Amygdala (tissue), 56 donors: ENCODE results near the gene REM1.
"Not testable (repeated sequence)": the region's sequence is repeated elsewhere in the genome, so short reads cannot be mapped to it uniquely, and the experiment has no call there.

Source experiments
- DNase-seq, 56 donors: peaks; one replicate each; lab custom pipeline; 2025; lab: John Stamatoyannopoulos, UW

REM1 gene

GRCh38 chr20:31521267-31521666, 46.2 kb downstream of the REM1 start:
- not testable (repeated sequence) for DNase-seq

- no peak for DNase-seq
These were observed 47.6 kb downstream of the REM1 start for GRCh38 chr20:31522731-31523130.

GRCh38 chr20:31523361-31524283, 48.5 kb downstream of the REM1 start:
- peak in 13 of 56 donors; percentile 3 to 29 (median 7) for DNase-seq

GRCh38 chr20:31527266-31527665, 52.2 kb downstream of the REM1 start:
- no peak for DNase-seq
